Stomach (tissue), 4 donors: ENCODE measurements around the gene BET1L.

Experiments
- CTCF ChIP-seq, 7 experiments: fragments of 450-650 bp in 4 of 7; fragments of 200-600 bp in 3 of 7; sonication (generic) in 3 of 7; IDR thresholded peaks; one replicate each; pipeline ENCODE4 v1.5.1; 2016 to 2019; ENCODE audit warnings: antibody characterized with exemption in 7 of 7, control low read depth in 2 of 7, mild to moderate bottlenecking in 1 of 7
- EP300 ChIP-seq: sonication (generic); formaldehyde crosslinking; IDR thresholded peaks from one replicate; pipeline ENCODE4 v1.6.1; 2017; ENCODE audit warnings: antibody characterized with exemption
- POLR2A ChIP-seq, 4 donors: fragments of 450-650 bp; IDR thresholded peaks; one replicate each; pipeline ENCODE4 v1.6.1; 2016; ENCODE audit warnings: antibody characterized with exemption in 4 of 4, control low read depth in 2 of 4, mild to moderate bottlenecking in 1 of 4, moderate library complexity in 1 of 4
- POLR2AphosphoS5 ChIP-seq, 3 donors: sonication (generic); formaldehyde crosslinking; IDR thresholded peaks; one replicate each; pipeline ENCODE4 v1.6.1; 2016; ENCODE audit warnings: antibody characterized with exemption in 3 of 3

- TF ChIP-seq CTCF (IDR thresholded peaks at IDR 0.05) (no peak), POLR2AphosphoS5 (IDR thresholded peaks at IDR 0.05) (no peak), EP300 (no peak), POLR2A (IDR thresholded peaks at IDR 0.05) (no peak)
These were observed 1.7 kb upstream of the BET1L start for GRCh38 chr11:208917-209260.
